HL-60 (cell line): ENCODE measurements around the gene PRRC1.

Experiments used
- DNase-seq, 2 experiments: peaks; one replicate each; pipeline ENCODE4 v3.0.0-alpha.2; 2010 to 2020; ENCODE audit warnings: low read depth in 1 of 2, low spot score in 1 of 2
- H3K27ac ChIP-seq: fragments of 250-450 bp; sonication (Bioruptor Pico); replicated peaks from 2 replicates; pipeline ENCODE4 v1.5.1; 2020; ENCODE audit warnings: mild to moderate bottlenecking, moderate library complexity
- H3K27me3 ChIP-seq: fragments of 250-450 bp; sonication (Bioruptor Pico); 2 replicates; pipeline ENCODE4 v1.5.1; 2021; ENCODE audit warnings: mild to moderate bottlenecking, moderate library complexity; ENCODE audit not compliant: insufficient read depth, poor library complexity, severe bottlenecking
- H3K4me3 ChIP-seq: replicated peaks from 2 replicates; pipeline ENCODE4 v1.5.1; 2011; ENCODE audit warnings: mild to moderate bottlenecking, control low read depth, low read length; ENCODE audit not compliant: insufficient read depth
- GABPA ChIP-seq: IDR thresholded peaks from 2 replicates; pipeline ENCODE4 v1.6.1; 2012; ENCODE audit warnings: low read depth
- POLR2AphosphoS5 ChIP-seq: IDR thresholded peaks from 2 replicates; pipeline ENCODE4 v1.6.1; 2012; ENCODE audit warnings: low read depth
- SPI1 ChIP-seq: IDR thresholded peaks from 2 replicates; pipeline ENCODE4 v1.6.1; 2012; ENCODE audit warnings: low read depth, mild to moderate bottlenecking, borderline replicate concordance
- TF ChIP-seq, protein P1 (sequence below): IDR thresholded peaks from one replicate; pipeline ENCODE4 v1.5.1; 2011; ENCODE audit warnings: low read length, control low read depth, inconsistent platforms; ENCODE audit not compliant: insufficient read depth
- TF ChIP-seq, protein P2 (sequence below): IDR thresholded peaks from 2 replicates; pipeline ENCODE4 v1.6.1; 2012; ENCODE audit warnings: low read depth; ENCODE audit not compliant: insufficient replicate concordance

PRRC1 gene

DNA sequence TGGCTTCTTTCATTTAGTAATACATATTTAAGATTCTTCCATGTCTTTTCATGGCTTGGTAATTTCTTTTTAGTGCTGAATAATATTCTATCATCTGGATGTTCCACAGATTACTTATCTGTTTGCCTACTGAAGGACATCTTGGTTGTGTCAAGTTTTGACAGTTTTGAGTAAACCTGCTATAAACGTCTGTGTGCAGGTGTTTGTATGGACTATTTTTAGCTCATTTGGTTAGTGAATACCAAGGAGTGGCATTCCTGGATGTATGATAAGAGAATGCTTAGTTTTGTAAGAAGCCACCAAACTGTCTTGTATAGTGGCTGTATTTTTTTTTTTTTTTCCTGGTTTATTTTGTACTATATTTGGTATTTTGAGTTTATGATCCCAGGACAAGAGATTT, 38.4 kb downstream of the PRRC1 start:
- TF ChIP-seq, protein P1, sequence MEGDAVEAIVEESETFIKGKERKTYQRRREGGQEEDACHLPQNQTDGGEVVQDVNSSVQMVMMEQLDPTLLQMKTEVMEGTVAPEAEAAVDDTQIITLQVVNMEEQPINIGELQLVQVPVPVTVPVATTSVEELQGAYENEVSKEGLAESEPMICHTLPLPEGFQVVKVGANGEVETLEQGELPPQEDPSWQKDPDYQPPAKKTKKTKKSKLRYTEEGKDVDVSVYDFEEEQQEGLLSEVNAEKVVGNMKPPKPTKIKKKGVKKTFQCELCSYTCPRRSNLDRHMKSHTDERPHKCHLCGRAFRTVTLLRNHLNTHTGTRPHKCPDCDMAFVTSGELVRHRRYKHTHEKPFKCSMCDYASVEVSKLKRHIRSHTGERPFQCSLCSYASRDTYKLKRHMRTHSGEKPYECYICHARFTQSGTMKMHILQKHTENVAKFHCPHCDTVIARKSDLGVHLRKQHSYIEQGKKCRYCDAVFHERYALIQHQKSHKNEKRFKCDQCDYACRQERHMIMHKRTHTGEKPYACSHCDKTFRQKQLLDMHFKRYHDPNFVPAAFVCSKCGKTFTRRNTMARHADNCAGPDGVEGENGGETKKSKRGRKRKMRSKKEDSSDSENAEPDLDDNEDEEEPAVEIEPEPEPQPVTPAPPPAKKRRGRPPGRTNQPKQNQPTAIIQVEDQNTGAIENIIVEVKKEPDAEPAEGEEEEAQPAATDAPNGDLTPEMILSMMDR, result no peak
- TF ChIP-seq SPI1 (no peak), GABPA (no peak), POLR2AphosphoS5 (no peak)
- TF ChIP-seq, protein P2, sequence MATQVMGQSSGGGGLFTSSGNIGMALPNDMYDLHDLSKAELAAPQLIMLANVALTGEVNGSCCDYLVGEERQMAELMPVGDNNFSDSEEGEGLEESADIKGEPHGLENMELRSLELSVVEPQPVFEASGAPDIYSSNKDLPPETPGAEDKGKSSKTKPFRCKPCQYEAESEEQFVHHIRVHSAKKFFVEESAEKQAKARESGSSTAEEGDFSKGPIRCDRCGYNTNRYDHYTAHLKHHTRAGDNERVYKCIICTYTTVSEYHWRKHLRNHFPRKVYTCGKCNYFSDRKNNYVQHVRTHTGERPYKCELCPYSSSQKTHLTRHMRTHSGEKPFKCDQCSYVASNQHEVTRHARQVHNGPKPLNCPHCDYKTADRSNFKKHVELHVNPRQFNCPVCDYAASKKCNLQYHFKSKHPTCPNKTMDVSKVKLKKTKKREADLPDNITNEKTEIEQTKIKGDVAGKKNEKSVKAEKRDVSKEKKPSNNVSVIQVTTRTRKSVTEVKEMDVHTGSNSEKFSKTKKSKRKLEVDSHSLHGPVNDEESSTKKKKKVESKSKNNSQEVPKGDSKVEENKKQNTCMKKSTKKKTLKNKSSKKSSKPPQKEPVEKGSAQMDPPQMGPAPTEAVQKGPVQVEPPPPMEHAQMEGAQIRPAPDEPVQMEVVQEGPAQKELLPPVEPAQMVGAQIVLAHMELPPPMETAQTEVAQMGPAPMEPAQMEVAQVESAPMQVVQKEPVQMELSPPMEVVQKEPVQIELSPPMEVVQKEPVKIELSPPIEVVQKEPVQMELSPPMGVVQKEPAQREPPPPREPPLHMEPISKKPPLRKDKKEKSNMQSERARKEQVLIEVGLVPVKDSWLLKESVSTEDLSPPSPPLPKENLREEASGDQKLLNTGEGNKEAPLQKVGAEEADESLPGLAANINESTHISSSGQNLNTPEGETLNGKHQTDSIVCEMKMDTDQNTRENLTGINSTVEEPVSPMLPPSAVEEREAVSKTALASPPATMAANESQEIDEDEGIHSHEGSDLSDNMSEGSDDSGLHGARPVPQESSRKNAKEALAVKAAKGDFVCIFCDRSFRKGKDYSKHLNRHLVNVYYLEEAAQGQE, result no peak
- Histone ChIP-seq H3K4me3 (no peak overlapping the region), H3K27ac (no peak overlapping the region), H3K27me3 (no peaks in the 10 kb centered on the region)
- no peak for DNase-seq

DNA sequence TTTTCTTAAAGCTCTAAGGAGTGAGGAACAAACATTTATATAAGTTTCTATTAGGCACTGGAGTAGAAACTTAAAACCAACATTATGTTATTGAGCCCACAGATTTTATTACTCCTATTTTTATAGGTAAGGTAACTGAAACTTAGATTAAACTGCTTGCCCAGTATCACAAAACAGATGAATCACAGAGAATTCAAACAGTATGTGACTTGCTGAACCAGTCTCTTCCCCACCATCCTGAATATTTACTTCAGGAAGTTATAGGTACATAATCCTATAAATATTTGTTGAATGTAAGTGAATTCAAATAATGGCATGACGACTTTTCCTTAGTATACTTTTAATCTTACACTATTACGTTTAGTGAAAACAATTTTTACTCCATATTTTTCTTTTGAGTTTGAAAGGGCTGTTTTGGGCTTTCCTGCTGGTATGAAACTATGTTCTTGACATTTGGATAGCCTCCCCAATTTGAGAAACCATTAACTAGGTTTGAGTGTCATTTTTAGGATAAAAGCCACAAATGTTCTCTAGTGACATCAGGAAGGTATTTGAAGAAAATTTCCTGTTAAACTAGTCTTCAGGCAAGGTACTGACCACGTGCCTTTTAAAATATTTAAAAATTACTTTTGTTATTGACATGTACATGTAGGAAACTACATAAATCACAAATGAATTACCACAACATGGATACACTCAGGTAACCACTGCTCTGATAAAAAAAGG, 39.3 kb downstream of the PRRC1 start:
- H3K27me3 ChIP-seq, result no peaks in the 10 kb centered on the region
- H3K4me3 ChIP-seq, result no peak overlapping the region
- no peak for DNase-seq
- TF ChIP-seq SPI1, result no peak
- TF ChIP-seq, protein P1, result no peak
- TF ChIP-seq, protein P2, result no peak
- TF ChIP-seq POLR2AphosphoS5, result no peak
- TF ChIP-seq GABPA, result no peak
- H3K27ac ChIP-seq, result no peak overlapping the region

DNA sequence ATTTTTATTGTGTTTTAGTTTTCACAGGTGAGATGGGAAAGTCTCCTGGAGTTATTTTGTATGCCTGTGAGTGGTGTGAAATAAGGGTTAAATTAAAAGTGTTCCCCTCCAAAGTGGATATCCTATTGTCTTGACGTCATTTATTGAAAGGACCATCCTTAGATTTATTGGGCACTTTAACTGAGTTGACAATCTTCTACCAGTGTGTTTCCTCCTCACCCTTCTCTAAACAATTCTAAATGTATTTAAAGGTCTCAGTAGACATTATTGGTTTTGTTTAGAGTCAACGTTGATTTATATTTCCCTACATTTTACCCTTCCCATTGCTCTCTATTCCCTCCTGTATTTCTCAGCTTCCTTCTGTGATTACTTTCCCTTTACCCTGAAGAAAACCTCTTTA, 40.8 kb downstream of the PRRC1 start:
- Histone ChIP-seq H3K4me3 (no peak overlapping the region), H3K27me3 (no peaks in the 10 kb centered on the region), H3K27ac (no peak overlapping the region)
- TF ChIP-seq SPI1 (no peak), POLR2AphosphoS5 (no peak), GABPA (no peak)
- TF ChIP-seq, protein P2, result no peak
- no peak for DNase-seq
